Neural cell (in vitro differentiated cells): ENCODE measurements around the gene PACS2. TPM values are rescaled to one million over a fixed set of nuclear protein-coding genes. Genes with fewer than 3 reads are reported as not detected.

Experiments
- H2AFZ ChIP-seq: fragments of 200-600, 300-800 bp; sonication (generic), shearing (Covaris generic); 2 replicates; pipeline ENCODE4 v1.6.0; 2014; ENCODE audit warnings: low read depth, mild to moderate bottlenecking, antibody characterized with exemption, low read length, moderate library complexity
- H3F3A ChIP-seq: fragments of 200-600 bp; shearing (Covaris generic); 2 replicates; pipeline ENCODE4 v1.6.1; 2016; ENCODE audit warnings: mild to moderate bottlenecking, moderate library complexity, mixed read lengths, antibody characterized with exemption, low read length; ENCODE audit not compliant: insufficient read depth, poor library complexity, severe bottlenecking
- H3K27ac ChIP-seq: fragments of 200-600, 300-800 bp; sonication (generic), shearing (Covaris generic); 2 replicates; pipeline ENCODE4 v1.5.1; 2014; ENCODE audit warnings: mild to moderate bottlenecking, low read length, moderate library complexity
- H3K27me3 ChIP-seq: fragments of 300-800, 200-600 bp; sonication (generic), shearing (Covaris generic); 2 replicates; pipeline ENCODE4 v1.6.0; 2014; ENCODE audit warnings: mild to moderate bottlenecking, low read depth, low read length, moderate library complexity; ENCODE audit not compliant: insufficient read depth
- H3K36me3 ChIP-seq: fragments of 300-800, 200-600 bp; sonication (generic), shearing (Covaris generic); 2 replicates; pipeline ENCODE4 v1.5.1; 2014; ENCODE audit warnings: mild to moderate bottlenecking, antibody characterized with exemption, low read length, moderate library complexity; ENCODE audit not compliant: insufficient read depth
- H3K4me2 ChIP-seq: fragments of 300-800, 200-600 bp; sonication (generic), shearing (Covaris generic); 2 replicates; pipeline ENCODE4 v1.6.0; 2014; ENCODE audit warnings: mild to moderate bottlenecking, low read length
- H3K4me3 ChIP-seq: fragments of 300-800, 200-600 bp; sonication (generic), shearing (Covaris generic); 2 replicates; pipeline ENCODE4 v1.5.1; 2014; ENCODE audit warnings: mild to moderate bottlenecking, low read length, moderate library complexity
- H3K79me2 ChIP-seq: fragments of 200-600 bp; shearing (Covaris generic); replicated peaks from 2 replicates; pipeline ENCODE4 v1.6.0; 2014; ENCODE audit warnings: mild to moderate bottlenecking, low read length, moderate library complexity; ENCODE audit not compliant: insufficient read depth
- H3K9ac ChIP-seq: fragments of 300-800, 200-600 bp; sonication (generic), shearing (Covaris generic); 2 replicates; pipeline ENCODE4 v1.6.1; 2016; ENCODE audit warnings: mild to moderate bottlenecking, low read length, mixed read lengths
- H3K9me2 ChIP-seq: fragments of 200-600 bp; shearing (Covaris generic); 2 replicates; pipeline ENCODE4 v1.6.1; 2016; ENCODE audit warnings: mild to moderate bottlenecking, low read length, mixed read lengths; ENCODE audit not compliant: insufficient read depth
- H3K9me3 ChIP-seq: fragments of 200-600, 300-800 bp; sonication (generic), shearing (Covaris generic); 2 replicates; pipeline ENCODE4 v1.6.1; 2016; ENCODE audit warnings: mild to moderate bottlenecking, mixed run types, low read length, moderate library complexity, mixed read lengths
- H4K20me1 ChIP-seq: fragments of 200-600 bp; shearing (Covaris generic); 2 replicates; pipeline ENCODE4 v1.6.1; 2016; ENCODE audit warnings: mild to moderate bottlenecking, mixed run types; ENCODE audit not compliant: insufficient read depth
- EP300 ChIP-seq: fragments of 450-650 bp; conservative IDR thresholded peaks from 2 replicates; pipeline ENCODE4 v1.6.1; 2014; ENCODE audit warnings: antibody characterized with exemption, mild to moderate bottlenecking, moderate library complexity; ENCODE audit not compliant: poor library complexity, severe bottlenecking
- EZH2 ChIP-seq: fragments of 200-600, 300-800 bp; shearing (Covaris generic), sonication (generic); IDR thresholded peaks from 2 replicates; pipeline ENCODE4 v1.6.1; 2014; ENCODE audit warnings: antibody characterized with exemption, low read length, borderline replicate concordance, mild to moderate bottlenecking; ENCODE audit not compliant: insufficient read depth, poor library complexity, severe bottlenecking
- MXI1 ChIP-seq: fragments of 450-650 bp; conservative IDR thresholded peaks from 2 replicates; pipeline ENCODE4 v1.6.1; 2014; ENCODE audit warnings: antibody characterized with exemption, mild to moderate bottlenecking; ENCODE audit not compliant: poor library complexity, severe bottlenecking
- POLR2AphosphoS5 ChIP-seq: IDR thresholded peaks from 2 replicates; pipeline ENCODE4 v1.6.1; 2012
- RAD21 ChIP-seq: fragments of 450-650 bp; conservative IDR thresholded peaks from 2 replicates; pipeline ENCODE4 v1.6.1; 2014; ENCODE audit warnings: antibody characterized with exemption, mild to moderate bottlenecking, moderate library complexity
- REST ChIP-seq: IDR thresholded peaks from 2 replicates; pipeline ENCODE4 v1.6.1; 2012; ENCODE audit warnings: borderline replicate concordance
- SMC3 ChIP-seq: fragments of 450-650 bp; conservative IDR thresholded peaks from 2 replicates; pipeline ENCODE4 v1.6.1; 2014; ENCODE audit warnings: antibody characterized with exemption, mild to moderate bottlenecking, moderate library complexity; ENCODE audit not compliant: poor library complexity
- TAF1 ChIP-seq: IDR thresholded peaks from 2 replicates; pipeline ENCODE4 v1.6.1; 2012; ENCODE audit warnings: low read depth
- polyA plus RNA-seq: library from polyadenylated mRNA; depleted of rRNA; stranded (reverse); fragments of >200 nt; gene quantifications from 2 replicates; pipeline ENCODE4 v1.2.3, GENCODE V29; 2014
- TF ChIP-seq, protein P1 (sequence below): fragments of 450-650 bp; IDR thresholded peaks from 2 replicates; pipeline ENCODE4 v1.5.1; 2014; ENCODE audit warnings: antibody characterized with exemption, mild to moderate bottlenecking, moderate library complexity; ENCODE audit not compliant: poor library complexity, severe bottlenecking

The PACS2 gene
- polyA plus RNA-seq, 1 donor from 2014 or later, result 77.7 TPM

DNA sequence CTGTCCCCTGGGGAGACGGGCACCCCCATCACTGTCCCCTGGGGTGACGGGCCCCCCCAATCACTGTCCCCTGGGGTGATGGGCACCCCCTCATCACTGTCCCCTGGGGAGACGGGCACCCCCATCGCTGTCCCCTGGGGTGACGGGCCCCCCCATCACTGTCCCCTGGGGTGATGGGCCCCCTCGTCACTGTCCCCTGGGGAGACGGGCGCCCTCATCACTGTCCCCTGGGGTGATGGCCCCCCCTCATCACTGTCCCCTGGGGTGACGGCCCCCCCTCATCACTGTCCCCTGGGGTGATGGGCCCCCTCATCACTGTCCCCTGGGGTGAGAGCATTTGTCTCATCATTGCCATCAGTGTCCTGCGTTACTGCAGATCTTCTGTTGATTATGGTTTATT, 38.6 kb downstream of the PACS2 start:
- Histone ChIP-seq H3K4me2 (no peak overlapping the region), H2AFZ (no peak overlapping the region), H3K9me3 (no peaks in the 10 kb centered on the region), H3K36me3 (no peaks in the 10 kb centered on the region), H3K4me3 (no peak overlapping the region), H3K9ac (no peak overlapping the region), H3K9me2 (no peaks in the 10 kb centered on the region), H4K20me1 (peaks cover 3% of the 10 kb centered on the region), H3K27me3 (no peaks in the 10 kb centered on the region), H3F3A (no peaks in the 10 kb centered on the region), H3K79me2 (no peaks in the 10 kb centered on the region), H3K27ac (no peak overlapping the region)
- TF ChIP-seq SMC3 (no peak), POLR2AphosphoS5 (no peak), RAD21 (no peak), REST (no peak), EP300 (no peak), TAF1 (no peak), EZH2 (no peak), MXI1 (no peak)
- TF ChIP-seq, protein P1, sequence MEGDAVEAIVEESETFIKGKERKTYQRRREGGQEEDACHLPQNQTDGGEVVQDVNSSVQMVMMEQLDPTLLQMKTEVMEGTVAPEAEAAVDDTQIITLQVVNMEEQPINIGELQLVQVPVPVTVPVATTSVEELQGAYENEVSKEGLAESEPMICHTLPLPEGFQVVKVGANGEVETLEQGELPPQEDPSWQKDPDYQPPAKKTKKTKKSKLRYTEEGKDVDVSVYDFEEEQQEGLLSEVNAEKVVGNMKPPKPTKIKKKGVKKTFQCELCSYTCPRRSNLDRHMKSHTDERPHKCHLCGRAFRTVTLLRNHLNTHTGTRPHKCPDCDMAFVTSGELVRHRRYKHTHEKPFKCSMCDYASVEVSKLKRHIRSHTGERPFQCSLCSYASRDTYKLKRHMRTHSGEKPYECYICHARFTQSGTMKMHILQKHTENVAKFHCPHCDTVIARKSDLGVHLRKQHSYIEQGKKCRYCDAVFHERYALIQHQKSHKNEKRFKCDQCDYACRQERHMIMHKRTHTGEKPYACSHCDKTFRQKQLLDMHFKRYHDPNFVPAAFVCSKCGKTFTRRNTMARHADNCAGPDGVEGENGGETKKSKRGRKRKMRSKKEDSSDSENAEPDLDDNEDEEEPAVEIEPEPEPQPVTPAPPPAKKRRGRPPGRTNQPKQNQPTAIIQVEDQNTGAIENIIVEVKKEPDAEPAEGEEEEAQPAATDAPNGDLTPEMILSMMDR, result no peak

DNA sequence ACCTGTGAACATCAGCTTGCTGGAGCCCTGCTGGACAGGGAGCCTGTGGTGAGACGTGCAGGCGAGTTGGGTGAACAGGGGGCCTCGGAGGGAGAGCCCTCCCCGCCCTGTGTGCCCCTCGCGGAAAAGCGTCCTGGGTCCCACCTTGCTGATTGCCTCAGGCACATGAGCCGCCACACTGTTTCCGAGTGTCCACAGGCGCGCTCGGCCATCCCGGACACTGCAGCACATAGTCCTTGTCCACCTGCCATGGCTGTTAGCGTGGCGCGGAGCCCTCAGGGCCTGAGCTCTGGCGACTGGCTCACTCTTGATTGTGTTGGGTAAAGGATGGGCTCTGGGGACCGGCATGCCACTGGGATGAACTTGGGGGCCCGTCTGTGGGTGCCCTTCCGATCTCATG, 40.0 kb downstream of the PACS2 start:
- TF ChIP-seq SMC3 (no peak), POLR2AphosphoS5 (no peak), EZH2 (no peak), RAD21 (no peak), TAF1 (no peak), MXI1 (no peak), EP300 (no peak), REST (no peak)
- TF ChIP-seq, protein P1, result no peak
- no peak overlapping the region for H3K4me3 ChIP-seq
- H3F3A ChIP-seq, result no peaks in the 10 kb centered on the region
- H4K20me1 ChIP-seq, result no peaks in the 10 kb centered on the region
- no peak overlapping the region for H3K27ac ChIP-seq
- H2AFZ ChIP-seq, result no peak overlapping the region
- no peaks in the 10 kb centered on the region for H3K9me3 ChIP-seq
- H3K9ac ChIP-seq, result no peak overlapping the region
- no peaks in the 10 kb centered on the region for H3K9me2 ChIP-seq
- H3K36me3 ChIP-seq, result no peaks in the 10 kb centered on the region
- H3K4me2 ChIP-seq, result no peak overlapping the region
- H3K27me3 ChIP-seq, result no peaks in the 10 kb centered on the region
- no peaks in the 10 kb centered on the region for H3K79me2 ChIP-seq
